Amniotic epithelial cell (primary cell): ENCODE data around the gene SLIT3.

Source experiments
- DNase-seq: peaks from one replicate; pipeline ENCODE4 v3.0.0-alpha.2; 2010; ENCODE audit warnings: low read depth

The SLIT3 gene

DNA sequence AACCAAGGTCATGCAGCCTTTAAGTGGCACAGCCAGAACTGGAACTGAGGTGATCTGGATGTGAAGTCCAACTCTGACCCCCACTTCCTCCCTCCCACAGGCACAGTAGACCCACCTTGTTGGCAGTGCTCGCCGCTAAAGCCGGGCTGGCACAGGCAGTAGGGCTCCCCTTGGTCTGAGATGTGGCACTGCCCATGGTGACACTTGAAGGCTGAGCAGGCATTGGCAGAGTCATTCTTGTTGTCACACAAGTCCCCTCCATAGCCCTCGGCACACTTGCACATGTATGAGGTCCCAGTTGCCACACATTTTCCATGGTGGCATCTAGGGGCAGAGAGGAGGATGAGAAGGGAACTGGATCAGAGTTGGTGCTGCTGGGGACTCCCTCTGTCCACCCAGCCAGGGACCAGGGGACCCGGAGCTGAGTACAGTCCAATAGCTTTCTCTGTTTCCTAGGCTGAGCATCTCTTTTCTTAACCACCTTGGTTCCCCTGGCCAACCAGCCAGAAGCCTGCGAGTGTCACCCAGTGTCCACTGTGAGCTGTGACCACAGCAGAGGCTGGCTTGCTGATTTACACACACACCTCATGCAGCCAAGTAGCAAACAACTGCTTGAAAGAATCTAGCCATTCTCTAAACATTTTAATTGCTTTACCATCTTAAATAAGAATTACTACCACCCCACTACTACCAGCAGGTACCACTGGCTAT, 631.1 kb downstream of the SLIT3 start:
- DNase-seq = no peak

DNA sequence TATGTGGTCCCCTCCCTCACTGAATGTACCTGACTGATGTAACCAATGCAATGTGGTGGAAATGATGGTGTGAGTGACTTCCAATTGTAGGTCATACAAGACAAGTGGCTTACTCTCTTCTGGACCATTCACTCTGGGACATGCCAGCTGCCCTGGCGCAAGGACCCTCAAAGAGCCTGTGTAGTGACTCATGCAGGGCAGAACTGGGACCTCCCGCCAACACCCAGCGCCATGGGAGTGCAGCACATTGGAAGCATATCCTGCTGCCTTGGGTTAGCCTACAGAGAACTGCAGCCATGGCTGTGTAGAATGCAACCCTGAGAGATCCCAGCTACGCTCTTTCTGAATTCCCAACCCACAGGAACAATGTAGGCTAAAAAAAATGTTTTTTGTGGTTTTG, 631.8 kb downstream of the SLIT3 start:
- DNase-seq = no peak

DNA sequence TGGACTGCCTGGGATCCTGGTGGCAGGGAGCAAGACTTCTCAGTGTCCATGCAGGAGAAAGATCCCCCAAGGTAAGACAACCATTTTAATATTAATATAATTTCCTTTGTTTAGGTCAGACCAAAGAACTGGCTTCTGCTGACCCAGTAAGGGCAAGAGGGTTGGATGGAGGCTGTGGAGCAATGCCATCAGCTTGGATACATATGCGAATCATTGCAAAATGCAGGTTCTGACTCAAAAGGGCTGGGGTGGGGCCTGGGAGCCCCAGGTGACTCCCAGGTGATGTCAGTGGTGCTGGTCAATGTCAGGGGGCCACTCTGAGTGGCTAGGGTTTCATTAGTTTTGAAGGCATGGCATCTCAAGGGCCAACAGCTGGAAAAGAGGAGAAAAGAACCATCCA, 632.9 kb downstream of the SLIT3 start:
- no peak for DNase-seq

DNA sequence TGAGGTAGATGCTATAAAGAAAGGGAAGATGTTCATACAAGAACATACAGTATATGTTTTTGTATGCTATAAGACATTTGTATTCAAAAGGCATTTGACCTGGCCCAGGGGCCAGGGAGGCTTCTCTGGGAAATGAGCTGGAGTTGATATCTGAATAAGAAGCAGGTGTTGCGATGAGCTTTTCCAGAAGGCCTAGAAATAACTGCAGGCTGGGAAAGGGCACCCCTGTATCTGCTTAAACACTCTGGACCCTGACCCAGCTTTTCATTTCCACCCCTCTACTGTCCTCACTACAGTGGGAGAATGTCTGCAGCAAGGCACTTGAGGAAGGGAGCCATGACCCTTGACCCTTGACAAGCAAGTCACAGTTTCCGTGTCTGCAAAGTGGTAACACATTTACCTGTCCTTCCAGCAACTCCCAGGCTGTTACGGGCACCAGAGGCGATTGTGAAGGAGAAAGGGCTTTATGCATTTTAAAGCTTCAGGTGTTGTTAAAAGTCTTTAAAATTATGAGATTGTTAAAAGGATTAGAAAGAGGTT, 633.6 kb downstream of the SLIT3 start:
- no peak for DNase-seq

DNA sequence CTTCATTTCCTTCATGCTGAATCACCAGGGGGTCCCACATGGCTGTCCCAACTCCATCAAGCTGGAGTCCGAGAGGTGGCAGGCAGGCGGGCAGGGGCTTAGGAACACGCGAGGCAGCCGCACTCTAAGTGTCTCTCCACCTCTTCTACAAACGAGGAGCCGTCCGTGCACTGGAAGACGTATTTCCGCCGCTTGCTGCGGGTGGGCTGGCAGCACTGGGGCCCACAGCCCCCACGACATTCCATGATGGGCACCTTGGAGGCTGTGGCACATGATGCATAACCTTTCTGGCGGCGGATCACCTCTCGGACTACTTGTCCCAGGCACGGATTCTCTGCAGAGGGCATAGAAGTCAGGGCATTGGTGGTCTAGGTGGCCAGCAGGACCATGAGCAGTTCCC, 634.6 kb downstream of the SLIT3 start:
- DNase-seq = no peak

DNA sequence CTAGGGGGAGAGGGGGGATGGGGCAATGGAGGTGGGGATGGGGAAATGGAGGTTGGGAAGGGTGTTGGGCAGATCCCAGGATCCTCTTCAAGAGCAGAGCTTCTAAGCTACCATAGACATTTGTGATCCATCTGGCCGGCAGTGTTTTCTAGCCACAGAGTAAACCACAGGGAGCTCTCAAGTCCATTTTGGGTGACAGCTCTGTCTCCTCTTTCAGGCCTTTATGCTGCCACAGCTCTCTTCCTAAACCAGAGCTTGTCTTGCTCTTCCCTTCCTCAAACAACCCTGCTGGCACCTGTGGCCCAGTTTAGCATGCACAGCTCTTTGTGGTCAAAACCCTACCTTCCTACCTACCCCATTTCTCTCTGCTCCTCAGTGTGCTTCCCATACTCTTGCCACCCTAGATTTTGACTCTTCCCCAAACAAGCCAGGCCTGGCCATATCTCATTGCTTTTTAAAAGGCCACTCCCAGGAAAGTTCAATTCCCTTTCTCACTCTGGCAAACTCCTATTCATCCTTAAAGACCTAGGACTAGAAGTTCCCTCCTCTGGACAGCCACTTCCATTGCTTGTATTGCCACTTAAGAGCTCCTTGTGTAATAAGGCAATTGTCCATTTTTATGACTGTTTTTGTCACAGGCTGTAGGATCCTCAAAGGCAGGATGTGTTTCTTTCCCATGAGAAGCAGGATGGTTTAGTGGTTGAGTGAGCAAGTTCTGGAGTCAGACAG, 637.5 kb downstream of the SLIT3 start:
- no peak for DNase-seq

DNA sequence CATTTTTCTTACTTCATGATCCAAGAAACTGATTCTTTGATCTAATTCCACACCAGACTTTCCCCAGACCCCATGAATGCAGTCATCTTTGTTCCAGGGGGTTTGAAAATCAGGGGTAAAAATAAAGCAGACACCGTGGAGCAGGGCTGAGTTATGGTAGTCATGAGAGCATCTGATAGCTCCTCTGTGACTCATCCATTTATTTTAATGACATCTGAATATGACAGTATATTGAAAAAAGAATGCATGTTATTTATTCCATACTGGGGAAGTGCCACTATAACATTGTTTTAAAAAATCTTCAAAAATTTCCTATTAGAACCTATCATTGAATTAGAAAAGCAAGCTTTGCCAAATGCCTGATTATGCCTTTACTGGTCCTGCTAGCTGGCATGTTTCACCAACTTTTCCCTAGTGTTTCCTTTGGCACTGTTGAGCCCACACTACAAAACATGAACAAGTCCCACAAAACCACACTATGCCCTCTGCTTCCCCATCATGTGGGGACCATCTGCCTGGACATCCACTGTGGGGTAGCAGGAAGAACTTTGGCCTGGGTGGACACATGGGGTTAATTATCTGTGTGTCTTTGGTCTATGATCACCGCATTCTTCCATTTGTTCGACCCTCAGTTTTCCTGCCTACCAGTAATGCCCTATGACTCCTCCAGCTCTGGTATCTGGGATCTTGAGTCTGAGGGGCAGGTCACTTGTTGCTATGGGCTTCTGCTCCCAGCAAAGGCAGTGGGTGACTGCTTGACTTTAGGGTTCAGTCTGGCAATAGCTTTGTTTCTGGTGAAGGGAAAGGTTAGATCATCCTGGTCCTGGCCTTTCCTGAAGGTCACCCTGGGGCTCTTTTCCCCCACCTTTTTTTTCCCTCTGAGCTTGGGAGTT, 639.1 kb downstream of the SLIT3 start:
- no peak for DNase-seq

DNA sequence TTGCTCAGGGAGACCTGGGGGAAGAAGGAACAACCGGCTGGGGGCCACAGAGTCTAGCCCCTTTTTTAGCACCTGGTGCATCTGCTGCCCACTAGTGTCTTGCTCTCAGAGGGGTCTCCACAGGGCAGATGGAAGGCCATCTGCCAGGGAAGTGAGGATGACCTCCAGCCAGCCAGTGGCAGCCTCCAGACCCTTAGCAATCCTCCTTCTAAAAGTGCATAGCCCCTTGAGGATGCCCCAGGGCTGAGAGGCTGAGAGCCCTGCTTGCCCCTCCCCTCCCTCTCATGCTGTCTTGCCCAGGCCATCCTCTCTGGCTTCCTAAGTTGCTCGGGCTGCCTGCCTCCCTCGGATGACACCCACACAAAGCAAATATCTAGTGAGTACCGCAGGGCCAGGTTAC, 640.2 kb downstream of the SLIT3 start:
- no peak for DNase-seq

DNA sequence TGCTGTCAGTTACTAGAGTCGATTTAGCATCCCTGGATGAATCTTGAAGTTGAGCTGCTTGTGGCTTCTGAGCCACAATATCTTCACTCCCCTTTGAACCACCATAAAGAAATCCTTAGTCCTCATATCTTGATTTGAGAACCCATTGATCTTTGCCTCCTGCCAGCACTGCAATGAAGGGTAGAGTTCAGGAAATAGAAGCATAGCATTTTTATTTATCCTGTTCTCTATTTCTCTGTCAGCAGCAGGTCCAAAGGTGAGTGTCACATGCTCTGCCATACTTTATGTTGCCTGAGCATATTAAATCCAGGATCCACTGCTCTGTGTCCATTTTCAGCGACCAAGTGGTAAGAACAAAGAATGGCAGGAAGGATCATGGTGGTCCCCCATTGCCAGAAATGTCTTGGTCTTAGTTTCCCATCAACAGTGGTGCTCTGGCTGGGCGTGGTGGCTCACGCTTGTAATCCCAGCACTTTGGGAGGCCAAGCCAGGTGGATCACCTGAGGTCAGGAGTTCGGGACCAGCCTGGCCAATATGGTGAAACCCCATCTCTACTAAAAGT, 641.6 kb downstream of the SLIT3 start:
- DNase-seq = no peak

DNA sequence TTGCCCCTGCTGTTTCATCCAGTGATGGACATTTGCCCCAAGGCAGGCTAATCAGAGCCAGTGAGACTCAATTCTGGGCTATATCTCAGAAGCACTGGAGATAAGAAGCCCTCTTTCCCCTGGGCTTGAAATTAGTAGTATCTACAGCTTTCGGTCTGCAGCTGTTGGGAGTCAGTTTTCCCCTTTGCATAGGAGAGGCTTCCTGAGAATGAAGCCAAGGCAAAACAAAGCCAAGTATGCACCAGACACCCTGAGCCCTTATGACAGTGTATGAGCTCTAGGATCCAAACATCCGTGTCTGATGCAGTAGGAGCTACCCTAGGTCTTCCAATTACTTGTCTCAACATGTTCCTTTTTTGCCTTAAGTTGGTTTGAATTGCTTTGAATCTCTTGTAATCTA, 642.5 kb downstream of the SLIT3 start:
- DNase-seq = no peak

DNA sequence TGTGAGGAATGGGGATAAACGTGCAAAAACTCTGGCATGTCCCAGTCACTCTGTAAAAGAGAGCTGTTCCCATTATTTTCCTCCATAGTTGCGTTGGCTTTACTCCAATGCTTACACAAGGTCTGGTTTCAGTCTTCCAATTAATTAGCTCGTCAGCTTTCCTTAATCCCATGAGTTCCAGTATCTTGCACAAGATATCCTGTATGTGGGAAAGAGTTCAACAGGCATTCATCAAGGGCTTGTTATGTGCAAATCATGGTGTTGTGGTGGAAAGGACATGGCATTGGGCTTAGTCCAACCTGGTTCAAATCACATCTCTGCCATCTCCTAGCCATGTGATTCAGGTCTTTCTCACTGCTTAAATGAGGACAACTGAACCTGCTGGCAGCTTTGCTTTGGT, 644.3 kb downstream of the SLIT3 start:
- peak; percentile 99 for DNase-seq

DNA sequence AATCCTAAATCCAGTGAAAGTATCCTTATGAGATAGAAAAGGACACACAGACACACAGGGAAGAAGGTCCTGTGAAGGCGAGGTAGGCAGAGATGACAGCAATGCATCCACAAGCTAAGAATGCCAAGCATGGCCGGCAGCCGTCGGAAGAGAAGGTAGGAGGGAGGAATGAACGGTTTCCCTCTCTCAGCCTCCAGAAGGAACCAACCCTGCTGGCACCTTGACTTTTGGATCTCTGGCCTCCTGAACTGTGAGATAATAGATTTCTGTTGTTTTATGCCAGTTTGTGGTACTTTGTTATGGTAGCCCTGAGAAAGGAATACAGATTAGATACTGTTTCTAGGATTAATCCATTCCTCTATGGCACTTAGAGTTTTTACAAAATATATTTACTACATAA, 645.6 kb downstream of the SLIT3 start:
- DNase-seq = no peak

DNA sequence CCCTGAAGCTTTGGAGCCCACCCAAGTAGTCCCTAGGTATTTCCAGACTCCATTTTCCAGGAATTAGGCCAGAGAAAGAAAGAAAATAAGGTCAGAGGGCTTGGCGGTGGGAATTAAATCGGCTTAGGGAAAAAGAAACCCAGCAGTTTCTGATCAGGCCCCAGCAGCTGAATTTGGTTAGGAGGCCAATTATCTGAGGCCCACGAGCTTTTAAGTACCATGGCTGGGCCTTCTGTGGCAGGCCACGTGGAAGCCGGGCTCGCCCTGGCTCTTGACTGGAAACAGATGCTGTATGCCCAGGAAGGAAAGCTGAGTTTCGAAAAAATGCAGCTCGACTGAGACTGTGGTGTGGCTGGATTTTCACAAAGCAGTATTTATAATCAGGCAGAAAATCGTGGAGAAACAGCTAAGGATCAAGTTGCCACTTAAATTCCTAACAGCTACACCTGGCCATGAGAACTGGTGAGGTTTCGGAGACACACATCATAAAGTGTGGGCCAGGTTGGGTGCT, 646.7 kb downstream of the SLIT3 start:
- peak; percentile 47 for DNase-seq

DNA sequence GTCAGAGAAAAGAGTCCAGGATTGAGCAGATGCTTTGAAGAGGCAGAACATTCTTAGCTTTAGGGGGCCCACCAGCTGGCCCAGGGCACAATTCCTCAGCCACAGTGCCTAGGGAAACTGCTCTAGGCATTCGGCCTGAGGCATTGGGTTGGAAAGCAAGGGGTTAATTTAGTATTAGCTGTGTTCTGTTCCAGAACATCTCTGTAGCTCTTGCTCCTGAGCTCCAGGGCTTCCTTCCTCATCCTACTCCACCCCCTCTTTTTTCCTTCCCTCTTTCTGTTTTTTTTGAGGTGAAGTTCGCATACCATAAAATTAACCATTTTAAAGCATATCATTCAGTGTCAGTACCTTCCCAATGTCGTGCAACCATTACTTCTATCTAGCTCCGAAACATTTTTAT, 647.3 kb downstream of the SLIT3 start:
- no peak for DNase-seq

DNA sequence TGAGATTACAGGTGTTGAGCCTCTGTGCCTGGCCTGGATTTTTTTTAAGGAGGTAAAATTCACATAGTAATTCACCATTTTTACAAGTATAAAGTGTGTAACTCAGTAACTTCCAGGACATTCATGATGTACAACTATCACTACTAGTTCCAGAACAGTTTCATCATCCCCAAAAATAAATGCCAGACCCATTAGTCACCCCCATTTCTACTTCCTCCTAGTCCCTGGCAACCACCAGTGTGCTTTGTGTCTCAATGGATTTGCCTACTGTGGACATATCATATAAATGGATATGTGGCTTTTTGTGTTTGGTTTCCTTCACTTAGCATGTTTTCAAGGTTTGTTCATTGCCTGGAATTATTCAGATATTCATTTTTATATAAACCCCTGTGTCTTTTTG, 649.3 kb downstream of the SLIT3 start:
- peak; percentile 75 for DNase-seq

DNA sequence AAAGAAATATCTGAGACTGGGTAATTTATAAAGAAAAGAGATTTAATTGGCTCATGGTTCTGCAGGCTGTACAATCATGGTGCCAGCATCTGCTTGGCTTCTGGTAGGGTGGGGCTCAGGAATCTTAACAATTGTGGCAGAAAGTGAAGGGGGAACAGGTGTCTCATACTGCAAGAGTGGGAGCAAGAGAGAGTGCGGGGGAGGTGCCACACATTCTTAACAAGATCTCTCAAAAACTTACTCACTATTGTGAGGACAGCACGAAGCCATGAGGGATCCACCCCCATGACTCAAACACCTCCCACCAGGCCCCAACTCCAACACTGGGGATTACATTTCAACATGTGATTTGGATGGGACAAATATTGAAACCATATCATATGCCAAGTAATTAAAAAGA, 651.6 kb downstream of the SLIT3 start:
- DNase-seq = peak; percentile 28

DNA sequence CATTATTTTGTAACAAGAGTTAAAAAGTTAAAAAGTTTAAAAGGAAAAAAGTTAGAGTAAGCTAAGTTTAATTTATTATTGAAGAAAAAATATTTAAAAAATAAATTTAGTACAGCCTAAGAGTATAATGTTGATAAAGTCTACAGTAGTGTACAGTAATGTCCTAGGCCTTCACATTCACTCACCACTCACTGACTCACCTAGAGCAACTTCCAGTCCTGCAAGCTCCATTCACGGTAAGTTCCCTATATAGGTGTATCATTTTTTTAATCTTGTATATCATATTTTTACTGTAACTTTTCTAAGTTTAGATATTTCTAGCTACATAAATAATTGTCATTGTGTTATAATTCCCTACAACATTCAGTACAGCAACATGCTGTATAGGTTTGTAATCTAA, 652.4 kb downstream of the SLIT3 start:
- DNase-seq = no peak

DNA sequence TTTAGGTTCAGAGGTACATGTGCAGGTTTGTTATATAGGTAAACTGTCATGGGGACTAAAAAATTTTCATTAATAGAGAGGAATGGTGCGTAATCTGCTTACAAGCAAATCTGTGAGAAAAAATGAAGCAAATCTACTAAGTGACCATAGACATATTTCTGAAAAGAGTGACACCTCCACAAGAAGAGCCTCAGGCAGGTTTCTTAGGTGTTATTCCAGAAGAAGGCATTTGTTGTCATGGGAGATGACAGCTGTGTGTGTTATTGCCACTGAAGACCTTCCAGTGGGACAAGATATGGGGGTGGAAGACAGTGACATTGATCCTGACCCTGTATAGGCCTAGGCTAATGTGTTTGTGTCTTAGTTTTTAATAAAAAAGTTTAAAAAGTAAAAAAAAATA, 652.9 kb downstream of the SLIT3 start:
- no peak for DNase-seq

DNA sequence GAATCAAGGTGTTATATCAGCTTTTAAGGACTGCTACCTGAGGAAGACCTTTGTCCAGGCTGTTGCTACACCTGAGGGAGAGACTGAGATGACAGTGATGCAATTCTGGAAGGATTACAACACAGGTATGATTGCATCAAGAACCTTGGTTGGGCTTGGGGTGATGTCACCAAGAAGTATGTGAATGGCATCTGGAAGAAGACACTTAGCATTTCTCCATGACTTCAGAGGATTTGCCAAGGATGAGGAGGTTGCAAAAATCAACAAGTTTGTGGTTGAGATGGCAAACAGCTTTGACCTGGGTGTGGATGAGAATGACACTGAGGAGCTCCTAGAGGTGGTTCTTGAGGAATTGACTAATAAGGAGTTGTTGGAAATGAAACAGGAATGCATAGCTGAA, 653.9 kb downstream of the SLIT3 start:
- DNase-seq = peak; percentile 77

DNA sequence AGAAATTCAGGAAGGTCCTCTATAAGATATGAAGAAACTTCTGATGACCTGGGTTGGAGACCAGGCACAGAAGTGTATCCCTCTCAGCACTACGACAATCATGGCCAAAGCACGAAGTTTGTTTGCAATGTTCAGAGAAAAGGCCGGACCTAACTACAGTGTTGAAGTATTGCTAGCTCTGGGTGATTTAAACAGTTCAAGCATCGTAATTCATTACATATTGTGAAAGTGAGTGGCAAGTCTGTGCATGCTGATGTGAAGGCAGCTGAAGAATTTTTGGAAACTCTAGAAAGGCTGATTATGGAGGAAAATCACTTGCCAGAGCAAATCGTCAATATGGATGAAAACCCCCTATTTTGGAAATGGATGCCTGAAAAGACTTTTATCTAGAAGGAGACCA, 654.6 kb downstream of the SLIT3 start:
- peak; percentile 23 for DNase-seq

DNA sequence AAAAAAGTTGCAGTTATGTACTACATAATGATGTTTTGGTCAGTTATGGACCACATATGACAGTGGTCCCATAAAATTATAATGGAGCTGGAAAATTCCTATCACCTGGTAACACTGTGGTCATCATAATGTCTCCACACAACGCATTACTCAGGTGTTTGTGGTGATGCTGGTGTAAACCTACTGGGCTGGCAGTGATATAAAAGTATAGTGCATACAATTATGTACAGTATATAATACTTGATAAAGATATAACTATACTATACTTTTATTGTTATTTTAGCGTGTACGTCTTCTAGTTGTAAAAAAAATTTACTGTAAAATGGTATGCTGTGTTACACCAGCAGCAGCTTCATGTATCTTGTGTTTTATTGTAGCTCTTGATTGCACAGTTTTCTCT, 655.7 kb downstream of the SLIT3 start:
- no peak for DNase-seq

DNA sequence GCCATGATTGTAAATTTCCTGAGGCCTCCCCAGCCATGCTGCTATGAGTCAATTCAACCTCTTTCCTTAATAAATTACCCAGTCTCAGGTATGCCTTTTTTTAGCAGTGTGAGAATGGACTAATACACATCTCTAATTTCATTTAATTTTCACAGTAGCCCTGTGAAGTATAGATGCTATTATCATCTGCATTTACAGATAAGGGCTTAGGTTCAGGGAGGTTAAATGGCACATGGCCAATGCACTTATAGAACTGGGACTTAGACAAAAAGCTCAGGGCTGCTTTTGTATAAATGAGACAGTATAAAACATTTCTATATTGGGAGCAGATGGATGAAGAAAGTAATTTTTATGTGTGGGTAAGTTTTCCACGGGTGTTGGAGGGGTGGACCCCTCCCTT, 658.9 kb downstream of the SLIT3 start:
- DNase-seq = no peak
